Activated CD8-positive, alpha-beta T cell treated with anti-CD3 and anti-CD28 coated beads, Interleukin-2, amount 10 ng/mL, durations not matched to agents 7 days and 5 days (primary cell): ENCODE results near the gene MAP3K3. TPM values are rescaled to one million over a fixed set of nuclear protein-coding genes. Genes with fewer than 3 reads are reported as not detected.
A peak's percentile ranks its signal among the peaks of the same experiment; 100 is the strongest.

Experiments
- ATAC-seq: fragments of 150-1000 bp; cut with Tn5 transposase; one replicate; pipeline ENCODE4 v1.10.0; 2021; ENCODE audit warnings: moderate library complexity
- CTCF ChIA-PET: fragments of 350-600 bp; sonication (Branson Sonifier 250); formaldehyde crosslinking; loops from one replicate; lab custom pipeline; 2021; ENCODE audit warnings: antibody characterized with exemption; lab: Charles Lee
- POLR2A ChIA-PET: fragments of 350-600 bp; sonication (Branson Sonifier 250); formaldehyde crosslinking; loops from one replicate; lab custom pipeline; 2021; ENCODE audit warnings: antibody characterized with exemption; lab: Charles Lee
- DNase-seq: peaks from one replicate; pipeline ENCODE4 v3.0.0-alpha.2; 2020
- H3K27ac Mint-ChIP-seq: one replicate; pipeline ENCODE4 v1.8.0; 2021; ENCODE audit warnings: mild to moderate bottlenecking, mixed read lengths
- H3K27me3 Mint-ChIP-seq: one replicate; pipeline ENCODE4 v1.8.0; 2021; ENCODE audit warnings: low read depth, mixed read lengths
- H3K36me3 Mint-ChIP-seq: one replicate; pipeline ENCODE4 v1.8.0; 2021; ENCODE audit warnings: low read depth, mixed read lengths
- H3K4me1 Mint-ChIP-seq: one replicate; pipeline ENCODE4 v1.8.0; 2021; ENCODE audit warnings: low read depth, mixed read lengths
- H3K4me3 Mint-ChIP-seq: one replicate; pipeline ENCODE4 v1.8.0; 2021; ENCODE audit warnings: mild to moderate bottlenecking, mixed read lengths
- H3K9me3 Mint-ChIP-seq: one replicate; pipeline ENCODE4 v1.8.0; 2022; ENCODE audit warnings: mixed read lengths; ENCODE audit not compliant: insufficient read depth
- total RNA-seq, 2 experiments: library from RNA; stranded (reverse); gene quantifications; one replicate each; pipeline ENCODE4 v1.2.3, GENCODE V29; 2021

Gene MAP3K3
- total RNA-seq, 2 experiments from 2014 or later = 31.4 to 32.8 TPM

GRCh38 chr17:63701456-63701820 is 79.2 kb downstream of the MAP3K3 start:
- peak overlapping the region; percentile 86 for H3K4me3 Mint-ChIP-seq
- peaks cover 64% of the 10 kb centered on the region for H3K4me1 Mint-ChIP-seq
- H3K27ac Mint-ChIP-seq = peak overlapping the region; percentile 94
- ChIA-PET POLR2A (interaction anchor here (0.6 to 3.9 kb wide), 7 partner anchors 7 to 346 kb away, joined by 3 to 33 read pairs (median 14); partner anchors contain the start of genes CCDC47, DDX42 and STRADA), CTCF (interaction anchor here (0.9 to 3.0 kb wide), 6 partner anchors 9 to 276 kb away, joined by 3 to 19 read pairs (median 4); no protein-coding TSS in a partner anchor)
- H3K27me3 Mint-ChIP-seq = no peaks in the 10 kb centered on the region
- no peak for DNase-seq
- H3K9me3 Mint-ChIP-seq = no peaks in the 10 kb centered on the region
- ATAC-seq = no peak
- peaks cover 68% of the 10 kb centered on the region for H3K36me3 Mint-ChIP-seq

GRCh38 chr17:63701868-63702720 is 79.9 kb downstream of the MAP3K3 start:
- Mint-ChIP-seq H3K36me3 (peaks cover 63% of the 10 kb centered on the region), H3K27me3 (no peaks in the 10 kb centered on the region), H3K4me3 (peak overlapping the region; percentile 86), H3K9me3 (no peaks in the 10 kb centered on the region), H3K27ac (peak overlapping the region; percentile 94), H3K4me1 (peaks cover 65% of the 10 kb centered on the region)
- ATAC-seq (peak; percentile 23), DNase-seq (peak; percentile 89)
- ChIA-PET CTCF (interaction anchor here (0.7 to 3.0 kb wide), 5 partner anchors 9 to 277 kb away, joined by 3 to 19 read pairs (median 3); no protein-coding TSS in a partner anchor), POLR2A (interaction anchor here (0.6 to 3.9 kb wide), 10 partner anchors 8 to 446 kb away, joined by 3 to 33 read pairs (median 9); partner anchors contain the start of genes CCDC47, DDX42 and STRADA)

- Mint-ChIP-seq H3K27ac (peak overlapping the region; percentile 94), H3K4me1 (peaks cover 65% of the 10 kb centered on the region), H3K36me3 (peaks cover 60% of the 10 kb centered on the region), H3K27me3 (no peaks in the 10 kb centered on the region), H3K4me3 (peak overlapping the region; percentile 86), H3K9me3 (no peaks in the 10 kb centered on the region)
- CTCF ChIA-PET = interaction anchor here (0.7 to 3.0 kb wide), 4 partner anchors 8 to 277 kb away, joined by 3 to 19 read pairs (median 6); no protein-coding TSS in a partner anchor
- POLR2A ChIA-PET = interaction anchor here (0.8 to 3.9 kb wide), 9 partner anchors 8 to 446 kb away, joined by 3 to 33 read pairs (median 12); partner anchors contain the start of genes CCDC47, DDX42 and STRADA
- DNase-seq (no peak), ATAC-seq (no peak)
Observed at GRCh38 chr17:63702721-63703015, 80.5 kb downstream of the MAP3K3 start.

- Mint-ChIP-seq H3K4me1 (peaks cover 66% of the 10 kb centered on the region), H3K27me3 (no peaks in the 10 kb centered on the region), H3K36me3 (peaks cover 56% of the 10 kb centered on the region), H3K27ac (peak overlapping the region; percentile 94), H3K4me3 (peak overlapping the region; percentile 86), H3K9me3 (no peaks in the 10 kb centered on the region)
- ChIA-PET CTCF (interaction anchor here (0.9 to 3.0 kb wide), 3 partner anchors 8 to 278 kb away, joined by 3 to 19 read pairs (median 8); no protein-coding TSS in a partner anchor), POLR2A (interaction anchor here (0.8 to 3.9 kb wide), 9 partner anchors 7 to 445 kb away, joined by 3 to 33 read pairs (median 12); partner anchors contain the start of genes CCDC47, DDX42 and STRADA)
- no peak for ATAC-seq
- no peak for DNase-seq
Observed at GRCh38 chr17:63703029-63703428, 80.8 kb downstream of the MAP3K3 start.

- peaks cover 72% of the 10 kb centered on the region for H3K4me1 Mint-ChIP-seq
- H3K27me3 Mint-ChIP-seq = no peaks in the 10 kb centered on the region
- peaks cover 51% of the 10 kb centered on the region for H3K36me3 Mint-ChIP-seq
- H3K4me3 Mint-ChIP-seq = peak overlapping the region; percentile 86
- H3K9me3 Mint-ChIP-seq = no peaks in the 10 kb centered on the region
- peak overlapping the region; percentile 67 for H3K27ac Mint-ChIP-seq
- ChIA-PET POLR2A (interaction anchor here (1.3 to 3.9 kb wide), 3 partner anchors 9 to 37 kb away, joined by 3 to 14 read pairs (median 12); no protein-coding TSS in a partner anchor), CTCF (interaction anchor here (0.9 to 3.0 kb wide), 2 partner anchors 7 to 108 kb away, joined by 3 to 19 read pairs; no protein-coding TSS in a partner anchor)
- ATAC-seq (no peak), DNase-seq (no peak)
Observed at GRCh38 chr17:63703556-63704258, 81.5 kb downstream of the MAP3K3 start.

GRCh38 chr17:63704259-63704576 is 82.0 kb downstream of the MAP3K3 start:
- CTCF ChIA-PET = no interaction called here
- Mint-ChIP-seq H3K27ac (peak overlapping the region; percentile 67), H3K27me3 (no peaks in the 10 kb centered on the region)

GRCh38 chr17:63704836-63705235 is 82.6 kb downstream of the MAP3K3 start:
- Mint-ChIP-seq H3K9me3 (no peaks in the 10 kb centered on the region), H3K4me3 (no peak overlapping the region), H3K27me3 (no peaks in the 10 kb centered on the region), H3K36me3 (peaks cover 59% of the 10 kb centered on the region), H3K4me1 (peaks cover 82% of the 10 kb centered on the region), H3K27ac (no peak overlapping the region)
- DNase-seq = no peak
- CTCF ChIA-PET = interaction anchor here (7.3 kb wide), 1 partner anchor 9 kb away, joined by 85 read pairs; no protein-coding TSS in a partner anchor
- POLR2A ChIA-PET = interaction anchor here (0.5 to 11.2 kb wide), 2 partner anchors 9 to 21 kb away, joined by 3 to 150 read pairs; no protein-coding TSS in a partner anchor
- no peak for ATAC-seq

More at GRCh38 chr17:63704259-63704576, 82.0 kb downstream of the MAP3K3 start:
- DNase-seq = no peak
- Mint-ChIP-seq H3K4me3 (no peak overlapping the region), H3K36me3 (peaks cover 54% of the 10 kb centered on the region), H3K4me1 (peaks cover 77% of the 10 kb centered on the region), H3K9me3 (no peaks in the 10 kb centered on the region)
- POLR2A ChIA-PET = interaction anchor here (0.5 to 3.9 kb wide), 3 partner anchors 10 to 37 kb away, joined by 3 to 14 read pairs (median 12); no protein-coding TSS in a partner anchor
- ATAC-seq = no peak

- H3K36me3 Mint-ChIP-seq = peaks cover 65% of the 10 kb centered on the region
- H3K9me3 Mint-ChIP-seq = no peaks in the 10 kb centered on the region
- H3K4me1 Mint-ChIP-seq = peaks cover 90% of the 10 kb centered on the region
- ChIA-PET CTCF (interaction anchor here (1.0 to 7.3 kb wide), 4 partner anchors 10 to 129 kb away, joined by 3 to 85 read pairs (median 4); partner anchors contain the start of gene MAP3K3), POLR2A (interaction anchor here (0.7 to 11.2 kb wide), 4 partner anchors 10 to 68 kb away, joined by 3 to 150 read pairs (median 5); partner anchors contain the start of genes CCDC47 and DDX42)
- no peak overlapping the region for H3K4me3 Mint-ChIP-seq
- DNase-seq = no peak
- peak overlapping the region; percentile 83 for H3K27ac Mint-ChIP-seq
- H3K27me3 Mint-ChIP-seq = no peaks in the 10 kb centered on the region
- ATAC-seq = no peak
Observed at GRCh38 chr17:63705657-63706056, 83.4 kb downstream of the MAP3K3 start.

- H3K36me3 Mint-ChIP-seq = peaks cover 63% of the 10 kb centered on the region
- peak overlapping the region; percentile 52 for H3K4me3 Mint-ChIP-seq
- no peaks in the 10 kb centered on the region for H3K9me3 Mint-ChIP-seq
- H3K27ac Mint-ChIP-seq = peak overlapping the region; percentile 83
- DNase-seq = no peak
- peaks cover 84% of the 10 kb centered on the region for H3K4me1 Mint-ChIP-seq
- ChIA-PET POLR2A (interaction anchor here (0.9 to 11.2 kb wide), 5 partner anchors 11 to 122 kb away, joined by 3 to 150 read pairs (median 4); no protein-coding TSS in a partner anchor), CTCF (interaction anchor here (1.0 to 7.3 kb wide), 5 partner anchors 11 to 128 kb away, joined by 3 to 85 read pairs (median 3); partner anchors contain the start of gene MAP3K3)
- ATAC-seq = no peak
- no peaks in the 10 kb centered on the region for H3K27me3 Mint-ChIP-seq
Observed at GRCh38 chr17:63706336-63707082, 84.3 kb downstream of the MAP3K3 start.

- Mint-ChIP-seq H3K4me1 (peaks cover 80% of the 10 kb centered on the region), H3K4me3 (peak overlapping the region; percentile 52), H3K27ac (peak overlapping the region; percentile 74), H3K9me3 (no peaks in the 10 kb centered on the region), H3K36me3 (peaks cover 64% of the 10 kb centered on the region), H3K27me3 (no peaks in the 10 kb centered on the region)
- POLR2A ChIA-PET = interaction anchor here (1.0 to 11.2 kb wide), 3 partner anchors 11 to 121 kb away, joined by 3 to 150 read pairs (median 4); no protein-coding TSS in a partner anchor
- peak; percentile 4 for ATAC-seq
- CTCF ChIA-PET = interaction anchor here (1.2 to 7.3 kb wide), 3 partner anchors 11 to 127 kb away, joined by 3 to 85 read pairs (median 3); no protein-coding TSS in a partner anchor
- DNase-seq = no peak
Observed at GRCh38 chr17:63707151-63707550, 84.9 kb downstream of the MAP3K3 start.
